Right atrium auricular region (tissue), 2 donors: ENCODE measurements around the gene RPA1. TPM values are rescaled to one million over a fixed set of nuclear protein-coding genes. Genes with fewer than 3 reads are reported as not detected.

Experiments
- DNase-seq: peaks from one replicate; pipeline ENCODE4 v3.0.0-alpha.2; 2019; ENCODE audit warnings: low spot score
- H3K27ac ChIP-seq, 2 donors: fragments of 200-600 bp; sonication (generic); 1 replicate in 1 of 2; 2 replicates in 1 of 2; pipeline ENCODE4 v1.5.1; 2016 to 2019
- H3K27me3 ChIP-seq, 2 donors: fragments of 200-600 bp; sonication (generic); one replicate each; pipeline versions ENCODE4 v1.5.1 to v1.6.0; 2017 to 2019
- H3K36me3 ChIP-seq: fragments of 200-600 bp; sonication (generic); one replicate; pipeline ENCODE4 v1.5.1; 2016
- H3K4me1 ChIP-seq, 2 donors: fragments of 200-600 bp; sonication (generic); one replicate each; pipeline versions ENCODE4 v1.5.1 to v1.6.0; 2017 to 2019
- H3K4me3 ChIP-seq, 2 donors: fragments of 200-600 bp; sonication (generic); 1 replicate in 1 of 2; 2 replicates in 1 of 2; pipeline ENCODE4 v1.5.1; 2017 to 2019; ENCODE audit warnings: mild to moderate bottlenecking in 1 of 2, moderate library complexity in 1 of 2
- H3K9me3 ChIP-seq, 2 donors: fragments of 200-600 bp; sonication (generic); one replicate each; pipeline ENCODE4 v1.5.1; 2019
- total RNA-seq, 2 donors: library from RNA; depleted of rRNA; stranded (reverse); fragments of >200 nt; gene quantifications; one replicate each; pipeline ENCODE4 v1.1.0, GENCODE V29; 2016
- TF ChIP-seq, protein P1 (sequence below), 2 donors: fragments of 200-600 bp; sonication (generic); IDR thresholded peaks; one replicate each; pipeline ENCODE4 v1.5.1; 2019; ENCODE audit warnings: antibody characterized with exemption in 2 of 2

Gene RPA1
- total RNA-seq, 2 donors from 2014 or later: 20.9 to 26.9 TPM

DNA sequence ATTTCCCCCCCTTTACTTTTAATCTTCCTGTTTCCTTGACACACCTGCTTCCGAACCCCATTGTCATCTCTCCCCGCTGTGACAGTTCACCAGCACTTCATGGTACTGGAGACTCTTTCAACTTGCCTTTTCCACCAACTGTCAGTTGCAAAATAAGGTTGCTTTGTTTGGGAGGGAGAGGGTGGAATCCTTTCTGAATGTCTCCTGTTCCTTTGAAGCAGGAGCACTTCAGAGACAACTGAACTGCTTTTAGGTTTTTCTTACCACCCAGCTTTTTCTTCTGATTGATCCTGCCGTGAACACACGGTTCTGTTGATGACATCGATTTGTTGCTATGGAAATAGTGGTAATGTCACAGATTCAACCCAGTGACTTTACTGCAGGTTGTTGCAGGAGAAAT lies 42.0 kb downstream of the RPA1 start:
- TF ChIP-seq, protein P1, sequence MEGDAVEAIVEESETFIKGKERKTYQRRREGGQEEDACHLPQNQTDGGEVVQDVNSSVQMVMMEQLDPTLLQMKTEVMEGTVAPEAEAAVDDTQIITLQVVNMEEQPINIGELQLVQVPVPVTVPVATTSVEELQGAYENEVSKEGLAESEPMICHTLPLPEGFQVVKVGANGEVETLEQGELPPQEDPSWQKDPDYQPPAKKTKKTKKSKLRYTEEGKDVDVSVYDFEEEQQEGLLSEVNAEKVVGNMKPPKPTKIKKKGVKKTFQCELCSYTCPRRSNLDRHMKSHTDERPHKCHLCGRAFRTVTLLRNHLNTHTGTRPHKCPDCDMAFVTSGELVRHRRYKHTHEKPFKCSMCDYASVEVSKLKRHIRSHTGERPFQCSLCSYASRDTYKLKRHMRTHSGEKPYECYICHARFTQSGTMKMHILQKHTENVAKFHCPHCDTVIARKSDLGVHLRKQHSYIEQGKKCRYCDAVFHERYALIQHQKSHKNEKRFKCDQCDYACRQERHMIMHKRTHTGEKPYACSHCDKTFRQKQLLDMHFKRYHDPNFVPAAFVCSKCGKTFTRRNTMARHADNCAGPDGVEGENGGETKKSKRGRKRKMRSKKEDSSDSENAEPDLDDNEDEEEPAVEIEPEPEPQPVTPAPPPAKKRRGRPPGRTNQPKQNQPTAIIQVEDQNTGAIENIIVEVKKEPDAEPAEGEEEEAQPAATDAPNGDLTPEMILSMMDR (IDR thresholded peaks at IDR 0.05): no peak
- no peaks in the 10 kb centered on the region for H3K9me3 ChIP-seq
- no peak overlapping the region for H3K4me3 ChIP-seq
- no peak overlapping the region for H3K27ac ChIP-seq
- DNase-seq: no peak
- no peaks in the 10 kb centered on the region for H3K27me3 ChIP-seq
- peaks cover 22% of the 10 kb centered on the region for H3K36me3 ChIP-seq
- H3K4me1 ChIP-seq: no peaks in the 10 kb centered on the region

- TF ChIP-seq, protein P1 (IDR thresholded peaks at IDR 0.05): no peak
- Histone ChIP-seq H3K27ac (no peak overlapping the region), H3K27me3 (no peaks in the 10 kb centered on the region), H3K4me3 (no peak overlapping the region), H3K4me1 (no peaks in the 10 kb centered on the region), H3K9me3 (no peaks in the 10 kb centered on the region), H3K36me3 (peaks cover 27% of the 10 kb centered on the region)
- no peak for DNase-seq
These were observed 42.4 kb downstream of the RPA1 start for GRCh38 chr17:1872254-1872653.

DNA sequence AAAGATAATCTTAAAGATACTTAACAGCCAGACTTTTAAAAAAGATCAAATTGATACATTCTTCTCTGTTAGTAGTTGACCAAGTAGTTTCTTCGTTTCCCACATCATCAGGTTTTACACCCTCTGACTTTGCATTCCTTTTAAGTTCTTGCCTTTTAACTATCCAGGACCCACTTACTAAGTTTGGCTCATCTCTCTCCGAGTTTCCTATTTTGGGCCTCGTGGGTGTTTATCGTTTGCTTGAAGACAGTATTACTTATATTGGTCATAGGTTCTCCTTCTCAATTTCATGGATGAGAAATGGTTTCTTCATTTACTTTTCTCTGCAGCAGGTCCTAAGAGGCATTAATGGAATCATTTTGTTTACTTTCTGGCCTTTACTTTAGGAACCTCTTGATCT lies 43.2 kb downstream of the RPA1 start:
- peaks cover 34% of the 10 kb centered on the region for H3K36me3 ChIP-seq
- no peak overlapping the region for H3K4me3 ChIP-seq
- TF ChIP-seq, protein P1 (IDR thresholded peaks at IDR 0.05): no peak
- no peaks in the 10 kb centered on the region for H3K9me3 ChIP-seq
- H3K27me3 ChIP-seq: no peaks in the 10 kb centered on the region
- H3K4me1 ChIP-seq: no peaks in the 10 kb centered on the region
- DNase-seq: no peak
- H3K27ac ChIP-seq: no peak overlapping the region

DNA sequence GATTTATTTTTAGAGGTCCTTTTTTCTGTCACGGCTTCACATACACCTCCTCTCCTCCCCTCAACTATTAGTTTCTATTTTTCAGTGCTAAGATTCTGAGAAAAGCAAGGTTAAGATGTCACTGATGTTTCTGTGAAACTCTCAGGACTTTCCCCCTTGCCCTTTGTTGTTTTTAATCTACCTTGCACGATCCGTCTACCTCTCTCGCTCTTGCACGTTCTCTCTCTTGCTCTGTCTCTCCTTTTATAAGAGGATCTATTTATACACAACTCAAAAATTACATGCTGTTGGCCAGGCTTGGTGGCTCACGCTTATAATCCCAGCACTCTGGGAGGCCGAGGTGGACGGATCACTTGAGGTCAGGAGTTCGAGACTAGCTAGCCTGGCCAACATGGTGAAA lies 43.6 kb downstream of the RPA1 start:
- Histone ChIP-seq H3K4me1 (no peaks in the 10 kb centered on the region), H3K27ac (no peak overlapping the region), H3K27me3 (no peaks in the 10 kb centered on the region), H3K9me3 (no peaks in the 10 kb centered on the region), H3K4me3 (no peak overlapping the region), H3K36me3 (peaks cover 34% of the 10 kb centered on the region)
- TF ChIP-seq, protein P1 (IDR thresholded peaks at IDR 0.05): no peak
- no peak for DNase-seq

DNA sequence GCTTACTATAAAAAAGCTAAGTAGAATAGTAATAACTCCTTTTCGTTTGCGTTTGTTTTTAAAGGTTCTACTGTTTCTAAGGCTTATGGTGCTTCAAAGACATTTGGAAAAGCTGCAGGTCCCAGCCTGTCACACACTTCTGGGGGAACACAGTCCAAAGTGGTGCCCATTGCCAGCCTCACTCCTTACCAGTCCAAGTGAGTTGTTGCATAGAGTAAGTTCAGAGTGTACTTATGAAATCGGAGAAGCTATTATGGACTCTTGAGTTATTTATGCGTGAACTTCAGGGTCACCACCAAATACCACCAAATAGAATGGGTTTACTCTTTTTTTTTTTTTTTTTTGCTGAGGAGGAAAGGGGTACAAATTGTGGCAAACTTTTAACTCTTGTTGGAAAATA lies 45.8 kb downstream of the RPA1 start:
- H3K4me3 ChIP-seq: no peak overlapping the region
- no peaks in the 10 kb centered on the region for H3K27me3 ChIP-seq
- no peak for DNase-seq
- peaks cover 49% of the 10 kb centered on the region for H3K36me3 ChIP-seq
- TF ChIP-seq, protein P1 (IDR thresholded peaks at IDR 0.05): no peak
- peaks cover 0 to 5% of the 10 kb centered on the region in 2 donors for H3K4me1 ChIP-seq
- no peaks in the 10 kb centered on the region for H3K9me3 ChIP-seq
- H3K27ac ChIP-seq: no peak overlapping the region

DNA sequence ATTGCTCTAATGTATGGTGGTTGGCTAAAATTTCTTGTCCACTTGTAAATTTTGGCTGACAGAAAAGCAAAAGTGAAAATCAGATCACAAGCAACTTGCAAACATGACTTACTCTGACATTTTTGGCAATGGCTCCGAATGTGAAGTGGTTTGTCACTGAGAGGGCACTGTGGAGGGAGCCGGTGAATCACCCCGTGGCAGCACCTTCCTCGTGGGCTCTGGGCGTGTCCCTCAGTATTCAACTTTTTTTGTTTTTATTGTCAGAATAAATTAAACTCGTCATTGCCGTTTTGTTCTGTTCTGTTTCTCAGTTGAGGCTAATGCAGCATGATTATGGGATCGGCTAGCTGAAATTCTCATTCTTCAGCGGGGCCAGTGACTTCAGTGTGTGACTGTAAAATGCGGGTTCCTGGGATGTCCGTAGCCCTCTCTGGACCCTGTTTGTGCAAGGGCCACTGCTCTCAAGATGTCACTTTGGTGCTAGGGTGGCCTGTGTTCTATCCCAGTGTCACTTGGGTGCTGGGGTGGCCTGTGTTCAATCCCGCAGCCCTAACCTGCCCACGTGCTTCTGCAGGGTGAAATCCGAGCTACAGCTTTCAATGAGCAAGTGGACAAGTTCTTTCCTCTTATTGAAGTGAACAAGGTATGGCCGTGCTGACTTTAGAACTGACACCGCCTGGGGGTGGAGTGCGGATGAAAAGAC lies 48.8 kb downstream of the RPA1 start:
- Histone ChIP-seq H3K4me3 (no peak overlapping the region), H3K36me3 (peaks cover 53% of the 10 kb centered on the region), H3K9me3 (no peaks in the 10 kb centered on the region), H3K4me1 (peaks cover 0 to 5% of the 10 kb centered on the region in 2 donors), H3K27ac (no peak overlapping the region), H3K27me3 (no peaks in the 10 kb centered on the region)
- no peak for DNase-seq
- TF ChIP-seq, protein P1 (IDR thresholded peaks at IDR 0.05): no peak
